NCI-H2196 (cell line): ENCODE data around the gene KRT81.
A peak's percentile ranks its signal among the peaks of the same experiment; 100 is the strongest.
"Not testable (repeated sequence)": the region's sequence is repeated elsewhere in the genome, so short reads cannot be mapped to it uniquely, and the experiment has no call there.

Experiments used
- DNase-seq: peaks from one replicate; lab custom pipeline; 2025; ENCODE audit not compliant: unreplicated experiment; lab: John Stamatoyannopoulos, UW

KRT81 gene

GRCh38 chr12:52244615-52244994 is 46.7 kb downstream of the KRT81 start:
- no peak for DNase-seq

- peak; percentile 87 for DNase-seq
Observed at GRCh38 chr12:52243856-52244614, 47.3 kb downstream of the KRT81 start.

GRCh38 chr12:52243259-52243855 is 48.0 kb downstream of the KRT81 start:
- peak; percentile 63 for DNase-seq

- DNase-seq, result no peak
Observed at GRCh38 chr12:52242442-52243258, 48.7 kb downstream of the KRT81 start.

- no peak for DNase-seq
Observed at GRCh38 chr12:52241205-52241842, 50.0 kb downstream of the KRT81 start.

- DNase-seq, result not testable (repeated sequence)
Observed at GRCh38 chr12:52240247-52240646, 51.1 kb downstream of the KRT81 start.

- DNase-seq, result no peak
Observed at GRCh38 chr12:52239767-52240166, 51.6 kb downstream of the KRT81 start.

GRCh38 chr12:52238916-52239646 is 52.3 kb downstream of the KRT81 start:
- DNase-seq, result no peak

GRCh38 chr12:52238207-52238840 is 53.0 kb downstream of the KRT81 start:
- no peak for DNase-seq

- DNase-seq, result no peak
Observed at GRCh38 chr12:52236386-52237050, 54.8 kb downstream of the KRT81 start.
